ENCODE measurements around the gene PLGLB2.
"Not testable (repeated sequence)": the region's sequence is repeated elsewhere in the genome, so short reads cannot be mapped to it uniquely, and the experiment has no call there.

The PLGLB2 gene
- long read RNA-seq = 0 reads

DNA sequence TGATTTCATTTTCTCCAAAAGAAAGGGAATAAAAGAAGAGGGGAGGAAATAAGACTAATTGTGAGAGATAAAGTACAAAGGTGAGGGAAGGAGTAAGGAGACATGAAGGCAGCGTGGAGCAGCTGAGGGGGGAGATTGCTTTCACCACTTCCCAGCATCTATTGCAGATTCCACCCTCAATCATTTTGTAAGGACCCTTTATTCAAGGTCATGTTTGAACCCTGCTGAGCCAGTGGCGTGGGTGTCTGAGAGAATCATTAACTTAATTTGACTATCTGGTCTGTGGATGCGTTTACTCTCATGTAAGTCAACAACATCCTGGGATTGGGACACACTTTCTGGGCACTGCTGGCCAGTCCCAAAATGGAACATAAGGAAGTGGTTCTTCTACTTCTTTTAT is at the start of gene PLGLB2:
Gene PLGLB2, plus strand, starts transcription at position 297 of the 400 bp plus-strand sequence. Its CDS starts 67 bp downstream, at position 364.
- not testable (repeated sequence) for H3K27ac ChIP-seq (replicated peaks); DNase-seq (ENCODE audit: low read depth in 1 of 2, low spot score in 1 of 2); H3K4me3 ChIP-seq (replicated peaks; ENCODE audit: insufficient read depth, low read length); H3K27me3 ChIP-seq (ENCODE audit: insufficient read depth, poor library complexity, severe bottlenecking)

DNA sequence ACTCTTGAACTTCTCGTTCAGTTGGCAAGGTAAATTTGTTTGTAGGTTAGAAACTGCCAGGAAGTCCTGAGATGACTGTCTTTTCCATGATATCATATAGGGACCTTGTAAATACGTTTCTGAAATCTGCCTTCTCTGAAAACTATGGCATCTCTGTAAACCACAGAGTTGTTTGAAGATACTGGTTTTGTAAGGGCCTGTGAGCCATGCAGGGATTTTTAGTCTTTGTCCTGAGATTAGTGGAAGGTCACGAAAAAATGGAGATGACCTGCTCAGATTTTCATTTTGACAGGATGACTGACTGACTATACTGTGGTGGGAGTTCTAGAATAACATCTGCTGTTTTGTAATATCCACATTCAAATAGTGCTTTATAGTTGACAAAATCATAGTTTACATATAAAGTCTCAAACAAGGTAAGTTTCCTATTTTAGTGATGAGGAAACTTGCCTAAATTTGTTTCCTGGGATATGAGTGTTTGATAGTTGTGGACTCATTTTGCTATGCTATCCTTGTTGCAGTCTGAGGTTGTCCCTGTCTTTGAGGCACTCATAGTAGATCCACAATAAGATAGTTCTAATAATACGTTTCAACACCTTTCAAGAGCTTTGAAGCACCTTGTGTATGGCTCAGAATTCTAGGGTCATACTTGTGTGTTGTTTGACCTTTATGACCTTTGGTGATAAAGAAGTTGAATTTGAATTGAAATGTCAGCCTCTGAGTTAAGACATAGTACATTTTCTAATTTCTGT is 43.1 kb upstream of the PLGLB2 start:
- H3K27me3 ChIP-seq (ENCODE audit: insufficient read depth, poor library complexity, severe bottlenecking); DNase-seq (ENCODE audit: low read depth in 1 of 2, low spot score in 1 of 2); H3K27ac ChIP-seq (replicated peaks); H3K4me3 ChIP-seq (replicated peaks; ENCODE audit: insufficient read depth, low read length): not testable (repeated sequence)

- not testable (repeated sequence) for H3K27ac ChIP-seq (replicated peaks); H3K27me3 ChIP-seq (ENCODE audit: insufficient read depth, poor library complexity, severe bottlenecking); H3K4me3 ChIP-seq (replicated peaks; ENCODE audit: insufficient read depth, low read length); DNase-seq (ENCODE audit: low read depth in 1 of 2, low spot score in 1 of 2)
Observed at GRCh38 chr2:87708368-87708767, 39.5 kb upstream of the PLGLB2 start.

- H3K27me3 ChIP-seq (ENCODE audit: insufficient read depth, poor library complexity, severe bottlenecking); DNase-seq (ENCODE audit: low read depth in 1 of 2, low spot score in 1 of 2); H3K27ac ChIP-seq (replicated peaks); H3K4me3 ChIP-seq (replicated peaks; ENCODE audit: insufficient read depth, low read length): not testable (repeated sequence)
Observed at GRCh38 chr2:87727940-87728599, 19.8 kb upstream of the PLGLB2 start.

- H3K4me3 ChIP-seq (replicated peaks; ENCODE audit: insufficient read depth, low read length); H3K27me3 ChIP-seq (ENCODE audit: insufficient read depth, poor library complexity, severe bottlenecking); H3K27ac ChIP-seq (replicated peaks); DNase-seq (ENCODE audit: low read depth in 1 of 2, low spot score in 1 of 2): not testable (repeated sequence)
Observed at GRCh38 chr2:87740928-87741327, 7.0 kb upstream of the PLGLB2 start.

GRCh38 chr2:87742393-87743108 is 5.3 kb upstream of the PLGLB2 start:
- H3K27me3 ChIP-seq (ENCODE audit: insufficient read depth, poor library complexity, severe bottlenecking); H3K4me3 ChIP-seq (replicated peaks; ENCODE audit: insufficient read depth, low read length); H3K27ac ChIP-seq (replicated peaks); DNase-seq (ENCODE audit: low read depth in 1 of 2, low spot score in 1 of 2): not testable (repeated sequence)

DNA sequence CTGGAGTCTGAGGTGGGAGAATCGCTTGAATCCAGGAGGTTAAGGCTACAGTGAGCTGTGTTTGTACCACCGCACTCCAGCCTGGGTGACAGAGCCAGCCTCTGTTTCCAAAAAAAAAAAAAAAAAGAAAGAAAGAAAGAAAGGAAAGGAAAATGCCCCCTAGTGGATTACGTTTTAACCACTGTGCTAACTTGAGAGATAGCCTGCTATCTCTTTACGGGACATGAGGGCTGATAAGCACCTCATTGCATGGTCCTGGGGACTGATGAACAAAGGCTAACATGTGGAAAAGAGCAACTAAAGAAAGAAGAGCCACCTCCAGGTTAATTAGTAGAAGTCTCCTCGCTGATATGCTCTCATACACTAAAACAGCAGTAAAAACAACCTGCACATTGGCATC is 4.2 kb upstream of the PLGLB2 start:
- not testable (repeated sequence) for DNase-seq (ENCODE audit: low read depth in 1 of 2, low spot score in 1 of 2); H3K27ac ChIP-seq (replicated peaks); H3K4me3 ChIP-seq (replicated peaks; ENCODE audit: insufficient read depth, low read length); H3K27me3 ChIP-seq (ENCODE audit: insufficient read depth, poor library complexity, severe bottlenecking)

DNA sequence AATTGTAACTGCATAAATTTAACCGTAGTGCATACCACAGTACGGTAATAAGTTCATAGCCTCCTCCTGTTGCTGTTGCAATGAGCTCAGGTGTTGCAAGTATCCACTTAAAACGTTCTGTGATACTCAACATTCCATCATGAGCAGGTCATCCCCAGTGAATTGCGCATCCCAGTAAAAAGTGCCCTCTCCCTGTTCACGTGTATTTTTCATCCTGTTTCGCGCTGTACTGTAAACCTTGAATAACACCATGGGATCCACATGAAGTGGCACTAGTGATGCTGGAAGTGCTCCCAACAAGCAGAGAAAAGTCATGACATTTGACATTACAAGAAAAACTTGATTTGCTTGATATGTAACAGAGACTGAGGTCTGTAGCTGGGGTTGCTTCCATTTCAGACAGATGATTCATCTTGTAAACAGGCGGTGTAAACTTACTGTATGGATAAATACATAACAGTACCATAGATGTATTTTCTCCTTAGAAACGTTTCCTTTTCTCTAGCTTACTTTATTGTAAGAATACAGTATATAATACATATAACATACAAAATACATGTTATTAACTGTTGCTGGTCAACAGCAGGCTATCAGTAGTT is 2.4 kb upstream of the PLGLB2 start:
- not testable (repeated sequence) for H3K27ac ChIP-seq (replicated peaks)

DNA sequence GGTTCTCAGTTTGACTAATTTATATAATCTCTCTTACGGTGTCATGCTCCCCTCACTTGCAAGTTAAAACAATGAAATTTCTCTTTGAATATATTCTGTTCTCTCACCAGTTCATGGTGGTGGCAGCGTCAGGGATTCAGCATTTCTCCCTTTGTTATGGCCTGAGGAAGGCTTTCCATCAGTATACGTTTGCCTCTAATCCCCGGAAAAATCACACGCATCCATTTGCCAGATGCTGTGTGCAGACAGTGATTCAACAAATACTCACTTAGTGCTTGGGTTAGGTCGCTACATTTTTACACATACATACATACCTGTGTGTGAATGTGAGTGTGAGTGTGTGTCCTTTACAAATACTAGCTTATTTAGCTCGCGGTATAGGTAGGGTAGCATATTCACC is 637 bp downstream of the PLGLB2 start:
- H3K27me3 ChIP-seq (ENCODE audit: insufficient read depth, poor library complexity, severe bottlenecking); H3K27ac ChIP-seq (replicated peaks); DNase-seq (ENCODE audit: low read depth in 1 of 2, low spot score in 1 of 2); H3K4me3 ChIP-seq (replicated peaks; ENCODE audit: insufficient read depth, low read length): not testable (repeated sequence)

More for the DNA sequence above, 2.4 kb upstream of the PLGLB2 start:
- H3K4me3 ChIP-seq (replicated peaks; ENCODE audit: insufficient read depth, low read length); H3K27me3 ChIP-seq (ENCODE audit: insufficient read depth, poor library complexity, severe bottlenecking); DNase-seq (ENCODE audit: low read depth in 1 of 2, low spot score in 1 of 2): not testable (repeated sequence)

DNA sequence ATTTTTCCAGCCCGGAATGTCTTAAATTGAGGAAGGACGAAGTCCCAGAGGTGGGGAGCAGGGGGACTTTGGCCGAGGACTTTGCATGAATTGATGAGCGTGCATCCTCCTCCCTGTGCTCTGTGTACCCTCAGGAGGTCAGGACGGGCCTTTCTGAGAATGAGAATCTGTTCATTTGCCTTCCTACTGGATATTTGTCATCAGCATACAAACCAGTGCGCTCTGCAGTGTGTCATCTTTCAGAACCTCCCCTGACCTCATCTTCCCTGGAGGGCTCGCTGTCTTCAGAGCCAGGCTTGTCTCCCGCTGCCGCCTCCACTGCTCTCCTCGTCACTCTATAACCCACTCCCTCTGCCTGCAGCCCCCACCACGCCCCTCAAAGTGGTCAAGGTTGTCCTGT is 2.7 kb downstream of the PLGLB2 start:
- H3K4me3 ChIP-seq (replicated peaks; ENCODE audit: insufficient read depth, low read length); H3K27me3 ChIP-seq (ENCODE audit: insufficient read depth, poor library complexity, severe bottlenecking); DNase-seq (ENCODE audit: low read depth in 1 of 2, low spot score in 1 of 2); H3K27ac ChIP-seq (replicated peaks): not testable (repeated sequence)

DNA sequence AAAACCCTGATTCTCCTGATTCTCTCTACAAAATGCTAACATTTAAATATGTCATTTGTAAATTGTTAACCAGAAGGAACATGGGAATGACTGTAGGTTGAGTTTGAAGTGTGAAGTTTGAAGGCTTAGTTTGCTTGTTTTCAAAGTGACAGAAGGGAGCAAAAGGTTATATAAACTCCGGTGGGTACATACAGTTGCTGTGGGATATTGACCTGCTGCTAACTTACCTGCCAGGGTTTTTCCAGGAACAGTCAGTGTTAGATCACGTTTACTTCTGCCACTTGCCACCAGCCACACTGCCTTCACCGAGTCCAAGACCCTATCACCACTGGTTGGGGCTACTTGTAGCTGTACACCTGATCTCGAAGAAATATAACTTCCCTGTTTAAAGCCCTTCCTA is 6.9 kb downstream of the PLGLB2 start:
- DNase-seq (ENCODE audit: low read depth in 1 of 2, low spot score in 1 of 2); H3K27ac ChIP-seq (replicated peaks); H3K4me3 ChIP-seq (replicated peaks; ENCODE audit: insufficient read depth, low read length); H3K27me3 ChIP-seq (ENCODE audit: insufficient read depth, poor library complexity, severe bottlenecking): not testable (repeated sequence)

All from HL-60 (cell line).